Suppressor macrophage treated with lipopolysaccharide for 1 hour (primary cell): Measurements from ENCODE around the gene CLCN7.
"Not testable (repeated sequence)": the region's sequence is repeated elsewhere in the genome, so short reads cannot be mapped to it uniquely, and the experiment has no call there.

ENCODE experiments used
- DNase-seq, 3 donors: peaks; one replicate each; pipeline ENCODE4 v3.0.0-alpha.2; 2020 to 2022

CLCN7 gene

GRCh38 chr16:1486551-1487390 lies 11.9 kb upstream of the CLCN7 start:
- no peak for DNase-seq

GRCh38 chr16:1485847-1486496 lies 11.1 kb upstream of the CLCN7 start:
- no peak for DNase-seq

GRCh38 chr16:1481906-1482835 lies 7.3 kb upstream of the CLCN7 start:
- DNase-seq: peak; percentile 35 to 66 (median 49)

GRCh38 chr16:1478937-1479336 lies 4.1 kb upstream of the CLCN7 start:
- DNase-seq: not testable (repeated sequence)

GRCh38 chr16:1477033-1477432 lies 2.2 kb upstream of the CLCN7 start:
- no peak for DNase-seq

- no peak for DNase-seq
These were observed 805 bp upstream of the CLCN7 start for GRCh38 chr16:1475552-1476114.

- peak in 1 of 3 donors; percentile 57 for DNase-seq
These were observed 589 bp downstream of the CLCN7 start for GRCh38 chr16:1474082-1474795.

GRCh38 chr16:1472974-1473373 lies 1.9 kb downstream of the CLCN7 start:
- no peak for DNase-seq

- peak in 1 of 3 donors; percentile 40 for DNase-seq
These were observed 3.1 kb downstream of the CLCN7 start for GRCh38 chr16:1471569-1472194.

- DNase-seq: peak; percentile 96 to 97 (median 96)
These were observed 4.2 kb downstream of the CLCN7 start for GRCh38 chr16:1470481-1471251.

GRCh38 chr16:1469693-1470201 lies 5.1 kb downstream of the CLCN7 start:
- DNase-seq: peak; percentile 69 to 86 (median 75)

- not testable (repeated sequence) for DNase-seq
These were observed 5.7 kb downstream of the CLCN7 start for GRCh38 chr16:1469141-1469540.

GRCh38 chr16:1468426-1468810 lies 6.4 kb downstream of the CLCN7 start:
- peak in 2 of 3 donors; percentile 44 to 57 for DNase-seq

- DNase-seq: peak; percentile 11 to 31 (median 16)
These were observed 7.8 kb downstream of the CLCN7 start for GRCh38 chr16:1466968-1467521.

GRCh38 chr16:1466054-1466453 lies 8.8 kb downstream of the CLCN7 start:
- no peak for DNase-seq

- no peak for DNase-seq
These were observed 9.3 kb downstream of the CLCN7 start for GRCh38 chr16:1465567-1465915.

GRCh38 chr16:1464894-1465566 lies 9.8 kb downstream of the CLCN7 start:
- DNase-seq: no peak

GRCh38 chr16:1464196-1464893 lies 10.5 kb downstream of the CLCN7 start:
- DNase-seq: no peak

- no peak for DNase-seq
These were observed 13.7 kb downstream of the CLCN7 start for GRCh38 chr16:1461146-1461545.
